ENCODE data around the gene GPR137.
"Not testable (repeated sequence)": the region's sequence is repeated elsewhere in the genome, so short reads cannot be mapped to it uniquely, and the experiment has no call there.

Gene GPR137

GRCh38 chr11:64322925-64323260, 37.2 kb downstream of the GPR137 start:
- no peak for FAIRE-seq

- no peak for FAIRE-seq
Observed at GRCh38 chr11:64323373-64323772, 37.7 kb downstream of the GPR137 start.

- not testable (repeated sequence) for FAIRE-seq
Observed at GRCh38 chr11:64323984-64324383, 38.3 kb downstream of the GPR137 start.

- no peak for FAIRE-seq
Observed at GRCh38 chr11:64324692-64325469, 39.2 kb downstream of the GPR137 start.

GRCh38 chr11:64327375-64327774, 41.7 kb downstream of the GPR137 start:
- no peak for FAIRE-seq

GRCh38 chr11:64327993-64328392, 42.3 kb downstream of the GPR137 start:
- FAIRE-seq: no peak

- no peak for FAIRE-seq
Observed at GRCh38 chr11:64330888-64331287, 45.2 kb downstream of the GPR137 start.

GRCh38 chr11:64331569-64332371, 46.1 kb downstream of the GPR137 start:
- no peak for FAIRE-seq

GRCh38 chr11:64333556-64333955, 47.9 kb downstream of the GPR137 start:
- FAIRE-seq: no peak

GRCh38 chr11:64334764-64335735, 49.4 kb downstream of the GPR137 start:
- FAIRE-seq: no peak

- FAIRE-seq: no peak
Observed at GRCh38 chr11:64337538-64338249, 52.0 kb downstream of the GPR137 start.

GRCh38 chr11:64338716-64339115, 53.1 kb downstream of the GPR137 start:
- no peak for FAIRE-seq

All from endometrium (tissue), 2 donors.